B cell (primary cell): ENCODE results near the gene MSX1. TPM values are rescaled to one million over a fixed set of nuclear protein-coding genes. Genes with fewer than 3 reads are reported as not detected.

Experiments
- ATAC-seq: fragments of 200-7000 bp; cut with Tn5 transposase; one replicate; pipeline ENCODE4 v1.10.0; 2021; ENCODE audit warnings: low read depth, mild to moderate bottlenecking, moderate number of reproducible peaks, moderate library complexity
- CTCF ChIA-PET: fragments of 350-600 bp; sonication (Branson Sonifier 250); formaldehyde crosslinking; loops from one replicate; lab custom pipeline; 2021; ENCODE audit warnings: antibody characterized with exemption, inconsistent platforms; lab: Charles Lee
- POLR2A ChIA-PET: fragments of 350-600 bp; sonication (Branson Sonifier 250); formaldehyde crosslinking; loops from one replicate; lab custom pipeline; 2021; ENCODE audit warnings: antibody characterized with exemption; lab: Charles Lee
- DNase-seq: peaks from one replicate; pipeline ENCODE4 v3.0.0; 2013
- H2AFZ ChIP-seq: 2 replicates; pipeline ENCODE4 v1.6.1; 2012; ENCODE audit warnings: mild to moderate bottlenecking, low read depth, low read length; ENCODE audit not compliant: insufficient read depth, poor library complexity, severe bottlenecking
- H3K27ac ChIP-seq, 2 donors: 1 replicate in 1 of 2; 2 replicates in 1 of 2; pipeline ENCODE4 v1.5.1; 2012 to 2013; ENCODE audit warnings: low read length in 2 of 2, mild to moderate bottlenecking in 2 of 2, moderate library complexity in 1 of 2
- H3K27me3 ChIP-seq, 4 experiments: fragments of 200-600 bp in 1 of 4; sonication (generic) in 1 of 4; replicated peaks in 1 of 4; 1 replicate in 2 of 4; 2 replicates in 2 of 4; pipeline versions ENCODE4 v1.6.1 to v1.7.0; 2013 to 2016; ENCODE audit warnings: low read length in 3 of 4, mild to moderate bottlenecking in 2 of 4, mixed read lengths in 1 of 4, moderate library complexity in 1 of 4; ENCODE audit not compliant: insufficient read depth in 4 of 4, control insufficient read depth in 3 of 4; ENCODE audit errors: control extremely low read depth in 1 of 4
- H3K36me3 ChIP-seq, 2 experiments: replicated peaks in 1 of 2; 1 replicate in 1 of 2; 2 replicates in 1 of 2; pipeline versions ENCODE4 v1.6.1 to v1.7.1; 2013; ENCODE audit warnings: low read length in 1 of 2; ENCODE audit not compliant: insufficient read depth in 2 of 2, control insufficient read depth in 1 of 2; ENCODE audit errors: control extremely low read depth in 1 of 2, extremely low read depth in 1 of 2
- H3K4me1 ChIP-seq, 2 donors: fragments of 200-600 bp in 1 of 2; sonication (generic) in 1 of 2; 1 replicate in 1 of 2; 2 replicates in 1 of 2; pipeline versions ENCODE4 v1.5.1 to v1.6.1; 2013 to 2017; ENCODE audit warnings: low read length in 2 of 2; ENCODE audit not compliant: control insufficient read depth in 2 of 2, insufficient read depth in 2 of 2
- H3K4me2 ChIP-seq: replicated peaks from 2 replicates; pipeline ENCODE3; 2012; ENCODE audit warnings: mild to moderate bottlenecking, low read depth, low read length; ENCODE audit not compliant: poor library complexity, severe bottlenecking
- H3K4me3 ChIP-seq, 5 experiments: fragments of 200-600 bp in 1 of 5; sonication (generic) in 1 of 5; 1 replicate in 3 of 5; 2 replicates in 2 of 5; pipeline versions ENCODE4 v1.5.1 to v1.7.0; 2011 to 2016; ENCODE audit warnings: low read length in 4 of 5, mild to moderate bottlenecking in 4 of 5, low read depth in 2 of 5, control low read depth in 1 of 5, moderate library complexity in 1 of 5; ENCODE audit not compliant: insufficient read depth in 1 of 5; ENCODE audit errors: control extremely low read depth in 1 of 5, extremely low read depth in 1 of 5
- H3K79me2 ChIP-seq: fragments of 200-600 bp; sonication (generic); one replicate; pipeline ENCODE4 v1.6.0; 2016; ENCODE audit warnings: low read length; ENCODE audit not compliant: control insufficient read depth, insufficient read depth
- H3K9ac ChIP-seq: fragments of 200-600 bp; sonication (generic); 2 replicates; pipeline ENCODE4 v1.6.1; 2017; ENCODE audit warnings: mild to moderate bottlenecking, low read length, moderate library complexity
- H3K9me3 ChIP-seq, 3 donors: one replicate each; pipeline versions ENCODE4 v1.6.1 to v1.7.1; 2013; ENCODE audit warnings: low read length in 2 of 3; ENCODE audit not compliant: control insufficient read depth in 2 of 3, insufficient read depth in 1 of 3; ENCODE audit errors: control extremely low read depth in 1 of 3
- H4K20me1 ChIP-seq: 2 replicates; pipeline ENCODE4 v1.6.0; 2012; ENCODE audit warnings: mild to moderate bottlenecking, low read length; ENCODE audit not compliant: insufficient read depth, control insufficient read depth, poor library complexity, severe bottlenecking
- H3K27ac Mint-ChIP-seq: one replicate; pipeline ENCODE4 v1.8.0; 2021; ENCODE audit warnings: mixed read lengths
- H3K27me3 Mint-ChIP-seq: one replicate; pipeline ENCODE4 v1.8.0; 2021; ENCODE audit warnings: mixed read lengths
- H3K4me1 Mint-ChIP-seq: one replicate; pipeline ENCODE4 v1.8.0; 2021; ENCODE audit warnings: mixed read lengths
- H3K4me3 Mint-ChIP-seq: one replicate; pipeline ENCODE4 v1.8.0; 2021; ENCODE audit warnings: mixed read lengths
- H3K9me3 Mint-ChIP-seq: one replicate; pipeline ENCODE4 v1.8.0; 2022; ENCODE audit warnings: mixed read lengths; ENCODE audit not compliant: insufficient read depth
- CTCF ChIP-seq: fragments of 200-600 bp; IDR thresholded peaks from one replicate; pipeline ENCODE4 v1.8.0; 2022; ENCODE audit warnings: antibody characterized with exemption, mild to moderate bottlenecking
- EZH2 ChIP-seq: IDR thresholded peaks from 2 replicates; pipeline ENCODE4 v1.6.1; 2012; ENCODE audit warnings: borderline replicate concordance, low read depth, mild to moderate bottlenecking, moderate library complexity, low read length; ENCODE audit not compliant: insufficient read depth, poor library complexity, severe bottlenecking
- WGBS: methylation state at CpG from one replicate; pipeline ENCODE4 v1.1.5; 2013; ENCODE audit warnings: missing lambda C conversion rate; ENCODE audit not compliant: insufficient coverage; 5-methylcytosine and 5-hydroxymethylcytosine counted together
- intact Hi-C: fragments of 100-400 bp; cut with micrococcal nuclease; formaldehyde crosslinking; loops from one replicate; pipeline ENCODE4 v1.10.0; 2022
- polyA plus RNA-seq: library from polyadenylated mRNA; depleted of rRNA; stranded (reverse); fragments of >200 nt; gene quantifications from 2 replicates; pipeline ENCODE4 v1.2.3, GENCODE V29; 2012
- total RNA-seq, 2 donors: library from RNA; stranded (reverse); fragments of 120-200 nt in 1 of 2; gene quantifications; 1 replicate in 1 of 2; 2 replicates in 1 of 2; pipeline versions ENCODE4 v1.2.3 to v1.2.4, GENCODE V29; 2013 to 2022

Gene MSX1
- total and polyA plus RNA-seq, 2 donors (not counting 1 experiment from before 2014, with no cell fraction given), result 0.09 TPM; not detected in 1

DNA sequence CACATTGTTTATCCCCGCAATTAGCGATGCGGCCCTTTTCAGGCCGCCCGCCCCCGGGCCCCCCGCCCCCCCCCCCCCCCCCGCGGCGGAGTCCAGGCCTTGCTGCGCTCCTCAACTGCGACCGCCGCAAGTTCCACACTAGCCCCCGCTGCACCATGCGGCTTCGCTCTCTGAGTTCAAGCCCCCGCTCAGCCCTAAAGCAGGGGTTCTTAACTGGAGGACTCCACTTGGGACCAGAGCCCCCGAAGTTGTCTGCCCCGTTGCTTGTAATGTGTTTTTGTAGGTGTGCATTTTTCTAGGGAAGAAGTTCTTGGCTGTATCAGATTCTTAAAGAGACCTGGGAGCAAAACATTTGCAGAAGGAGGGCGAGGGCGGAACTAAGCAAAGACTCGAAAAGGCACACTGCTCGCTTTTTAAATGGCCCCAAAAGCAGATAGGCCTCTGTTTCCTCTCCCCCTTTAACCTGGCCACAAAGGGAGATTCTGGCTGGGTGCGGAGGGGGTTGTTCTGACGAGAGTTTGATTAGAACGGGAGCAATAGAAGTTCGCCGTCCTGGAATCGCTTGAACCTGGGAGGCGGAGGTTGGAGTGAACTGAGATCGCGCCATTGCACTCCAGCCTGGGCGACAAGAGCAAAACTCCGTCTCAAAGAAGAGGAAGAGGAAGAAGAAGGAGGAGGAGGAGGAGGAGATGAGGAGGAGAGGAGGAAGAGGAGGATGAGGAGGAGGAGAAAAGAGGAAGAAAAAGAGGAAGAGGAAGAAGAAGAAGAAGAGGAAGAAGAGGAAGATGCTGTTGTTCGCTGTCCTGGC is 2.3 kb upstream of the MSX1 start:
- DNase-seq (no peak), ATAC-seq (no peak)
- Histone ChIP-seq H3K27me3 (peaks cover 0 to 95% (median 72%) of the 10 kb centered on the region in 4 experiments), H3K4me2 (no peak overlapping the region), H3K4me1 (peaks cover 67 to 80% of the 10 kb centered on the region in 2 donors), H3K9ac (no peak overlapping the region), H3K36me3 (no peaks in the 10 kb centered on the region), H4K20me1 (no peaks in the 10 kb centered on the region), H3K9me3 (peaks cover 4 to 91% (median 48%) of the 10 kb centered on the region in 3 donors), H3K79me2 (no peaks in the 10 kb centered on the region), H2AFZ (no peak overlapping the region), H3K4me3 (no peak overlapping the region), H3K27ac (no peak overlapping the region)
- H3K27me3 Mint-ChIP-seq, result peaks cover 68% of the 10 kb centered on the region
- peak overlapping the region; percentile 82 for H3K27ac Mint-ChIP-seq
- TF ChIP-seq EZH2, result no peak
- TF ChIP-seq CTCF, result no peak
- ChIA-PET POLR2A (no interaction called here), CTCF (no interaction called here)
- H3K4me1 Mint-ChIP-seq, result peaks cover 42% of the 10 kb centered on the region
- intact Hi-C loops, result no loop called here
- WGBS, result 18% methylated on average over 18 of the region's 36 CpGs
- peaks cover 2% of the 10 kb centered on the region for H3K9me3 Mint-ChIP-seq
- H3K4me3 Mint-ChIP-seq, result peak overlapping the region; percentile 47
